ENCODE data around the gene TBC1D2B. TPM values are rescaled to one million over a fixed set of nuclear protein-coding genes. Genes with fewer than 3 reads are reported as not detected.

The TBC1D2B gene
- total RNA-seq, 1 experiment from 2014 or later = 17.6 TPM

DNA sequence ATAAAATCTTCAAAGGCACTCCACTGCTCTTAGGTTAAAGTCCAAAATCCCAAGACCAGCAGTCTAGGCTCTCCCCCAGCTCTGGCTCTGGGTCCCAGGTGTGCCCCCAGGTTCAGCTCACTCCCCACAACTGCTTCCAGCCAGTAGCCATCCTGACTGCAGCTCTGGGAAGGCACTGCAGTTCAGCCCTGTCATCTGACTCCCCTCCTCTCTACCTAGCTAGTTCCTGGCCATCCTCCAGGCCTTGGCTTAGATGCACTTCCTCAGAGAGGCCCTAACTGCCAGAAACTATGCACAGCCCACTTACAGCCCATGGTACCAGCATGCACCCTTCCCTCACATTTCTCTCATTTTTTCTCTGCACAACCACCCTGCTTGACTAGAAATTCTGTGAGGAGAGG is 25.5 kb downstream of the TBC1D2B start:
- no peaks in the 10 kb centered on the region; the same call in 1 of the 2 replicates for H3K4me1 ChIP-seq (ENCODE audit: insufficient read depth, low read length)

More for the DNA sequence above, 25.5 kb downstream of the TBC1D2B start:
- Mint-ChIP-seq H3K4me1 (peaks cover 28 to 33% of the 10 kb centered on the region in 2 experiments), H3K27me3 (ENCODE audit: low read depth) (no peaks in the 10 kb centered on the region; the same call in 1 of the 2 replicates), H3K36me3 (ENCODE audit: insufficient read depth in 1 of 3, low read depth in 3 of 3) (no peaks in the 10 kb centered on the region), H3K9me3 (no peaks in the 10 kb centered on the region), H3K4me3 (no peak overlapping the region), H3K27ac (peak overlapping the region in 1 of 3 experiments; percentile 59; a peak in 2 of 7 replicates)
- H3K79me1 ChIP-seq (ENCODE audit: insufficient read depth, low read depth, low read length, poor library complexity, severe bottlenecking) = no peaks in the 10 kb centered on the region
- no peak overlapping the region for H3K9ac ChIP-seq (ENCODE audit: extremely low read depth, insufficient read length, low read length)
- H3K4ac ChIP-seq (ENCODE audit: low read depth, low read length) = no peak overlapping the region
- no peaks in the 10 kb centered on the region for H3K27me3 ChIP-seq (ENCODE audit: insufficient read depth, low read length)
- TF ChIP-seq CTCF (conservative IDR thresholded peaks at IDR 0.05) = no peak
- H2BK15ac ChIP-seq (ENCODE audit: low read depth, low read length) = no peak overlapping the region
- no peak overlapping the region for H3K18ac ChIP-seq (ENCODE audit: insufficient read length, low read depth, low read length)
- no peak overlapping the region for H3K27ac ChIP-seq (ENCODE audit: insufficient read length, low read depth, low read length)
- no peaks in the 10 kb centered on the region for H3K23me2 ChIP-seq (ENCODE audit: insufficient read length, low read depth, low read length, poor library complexity, severe bottlenecking)
- H3T11ph ChIP-seq (ENCODE audit: low read length) = no peak overlapping the region
- no peak overlapping the region for H2BK120ac ChIP-seq (ENCODE audit: low read depth, low read length, poor library complexity, severe bottlenecking)
- H2BK20ac ChIP-seq (ENCODE audit: low read depth, low read length, poor library complexity, severe bottlenecking) = no peak overlapping the region
- no peaks in the 10 kb centered on the region for H4K20me1 ChIP-seq (ENCODE audit: control insufficient read depth, insufficient read depth, insufficient read length)
- no peak overlapping the region for H2BK12ac ChIP-seq (ENCODE audit: insufficient read length, low read depth, low read length)
- H3K4me2 ChIP-seq (ENCODE audit: insufficient read depth, insufficient read length, low read length) = no peak overlapping the region
- no peak overlapping the region for H2AK5ac ChIP-seq (ENCODE audit: insufficient read length, low read length)
- H4K8ac ChIP-seq (replicated peaks; ENCODE audit: insufficient read length, low read depth, low read length) = no peak overlapping the region
- H3K23ac ChIP-seq (ENCODE audit: insufficient read length, low read depth, low read length) = no peak overlapping the region
- H4K5ac ChIP-seq (ENCODE audit: insufficient read length, low read depth, low read length) = no peak overlapping the region
- no peak overlapping the region for H3K14ac ChIP-seq (ENCODE audit: insufficient read depth, low read length)
- no peak overlapping the region for H4K91ac ChIP-seq (ENCODE audit: insufficient read length, low read depth, low read length)
- no peak overlapping the region for H2AFZ ChIP-seq (ENCODE audit: low read length)
- H2BK5ac ChIP-seq (ENCODE audit: insufficient read length, low read length) = no peak overlapping the region
- H3K9me3 ChIP-seq (ENCODE audit: control insufficient read depth, low read depth, low read length) = no peaks in the 10 kb centered on the region
- no peak overlapping the region for H3K56ac ChIP-seq (ENCODE audit: insufficient read length, low read depth, low read length)
- DNase-seq = no peak
- no peaks in the 10 kb centered on the region for H3K79me2 ChIP-seq (ENCODE audit: insufficient read depth, low read length)

All from H9 (cell line).